Stimulated activated CD8-positive, alpha-beta memory T cell treated with anti-CD3 and anti-CD28 coated beads, Interleukin-7, amount 100 ng/mL, for 1 hour (primary cell): Measurements from ENCODE around the gene SLC38A5.
"Not testable (repeated sequence)": the region's sequence is repeated elsewhere in the genome, so short reads cannot be mapped to it uniquely, and the experiment has no call there.

Experiments used
- DNase-seq, 2 donors: peaks; one replicate each; pipeline ENCODE4 v3.0.0-alpha.2; 2020; ENCODE audit warnings: low read depth in 2 of 2

Gene SLC38A5

GRCh38 chrX:48470110-48470832 lies at the start of gene SLC38A5:
TSS of gene SLC38A5 (minus strand) at chrX:48470260. CDS start at chrX:48467924, 2,336 bp downstream.
- no peak for DNase-seq

- DNase-seq = not testable (repeated sequence)
These were observed 49.4 kb upstream of the SLC38A5 start for GRCh38 chrX:48519481-48519880.

GRCh38 chrX:48516987-48517386 lies 46.9 kb upstream of the SLC38A5 start:
- no peak for DNase-seq

GRCh38 chrX:48516285-48516684 lies 46.2 kb upstream of the SLC38A5 start:
- DNase-seq = no peak

- DNase-seq = no peak
These were observed 45.8 kb upstream of the SLC38A5 start for GRCh38 chrX:48515842-48516241.

- no peak for DNase-seq
These were observed 44.9 kb upstream of the SLC38A5 start for GRCh38 chrX:48514868-48515460.

- no peak for DNase-seq
These were observed 44.2 kb upstream of the SLC38A5 start for GRCh38 chrX:48514126-48514806.

- DNase-seq = no peak
These were observed 43.6 kb upstream of the SLC38A5 start for GRCh38 chrX:48513670-48514069.

- DNase-seq = no peak
These were observed 42.4 kb upstream of the SLC38A5 start for GRCh38 chrX:48512371-48512935.

GRCh38 chrX:48511560-48511959 lies 41.5 kb upstream of the SLC38A5 start:
- DNase-seq = no peak

- DNase-seq = no peak
These were observed 39.6 kb upstream of the SLC38A5 start for GRCh38 chrX:48509619-48510018.

- no peak for DNase-seq
These were observed 39.2 kb upstream of the SLC38A5 start for GRCh38 chrX:48509245-48509590.

- peak; percentile 52 to 53 for DNase-seq
These were observed 38.6 kb upstream of the SLC38A5 start, which contains the start of gene PORCN for GRCh38 chrX:48508400-48509244. TSS of gene PORCN (plus strand) at chrX:48508992. CDS start at chrX:48509821, 829 bp downstream.

- DNase-seq = no peak
These were observed 37.2 kb upstream of the SLC38A5 start for GRCh38 chrX:48507246-48507645.

- DNase-seq = no peak
These were observed 35.4 kb upstream of the SLC38A5 start for GRCh38 chrX:48505481-48505880.

- no peak for DNase-seq
These were observed 34.2 kb upstream of the SLC38A5 start for GRCh38 chrX:48504261-48504660.

- no peak for DNase-seq
These were observed 28.3 kb upstream of the SLC38A5 start for GRCh38 chrX:48498374-48498809.

- no peak for DNase-seq
These were observed 27.8 kb upstream of the SLC38A5 start for GRCh38 chrX:48497871-48498270.

GRCh38 chrX:48496660-48497059 lies 26.6 kb upstream of the SLC38A5 start:
- no peak for DNase-seq

- DNase-seq = no peak
These were observed 23.9 kb upstream of the SLC38A5 start for GRCh38 chrX:48493890-48494364.

GRCh38 chrX:48492293-48492910 lies 22.3 kb upstream of the SLC38A5 start:
- no peak for DNase-seq
